SKM-1 (cell line): ENCODE data around the gene LRRC38.
"Not testable (repeated sequence)": the region's sequence is repeated elsewhere in the genome, so short reads cannot be mapped to it uniquely, and the experiment has no call there.

Experiments used
- DNase-seq: peaks from one replicate; lab custom pipeline; 2025; ENCODE audit not compliant: unreplicated experiment; lab: John Stamatoyannopoulos, UW

Gene LRRC38

DNA sequence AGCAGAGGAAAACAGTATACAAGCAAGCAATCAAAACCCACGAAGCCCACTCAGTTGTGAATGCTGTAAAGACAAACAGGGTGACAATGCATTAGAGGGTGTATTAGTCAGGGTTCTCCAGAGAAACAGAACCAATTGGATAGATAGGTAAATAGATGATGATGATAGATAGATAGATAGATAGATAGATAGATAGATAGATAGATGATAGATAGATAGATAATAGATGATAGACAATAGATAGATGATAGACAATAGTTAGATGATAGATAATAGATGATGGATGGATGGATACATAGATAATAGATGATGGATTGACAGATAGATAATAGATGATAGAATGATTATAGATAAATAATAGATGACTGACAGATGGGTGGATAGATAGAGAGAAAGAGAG, 48.3 kb downstream of the LRRC38 start:
- no peak for DNase-seq

- DNase-seq: no peak
Measured at GRCh38 chr1:13462682-13463081, 51.1 kb downstream of the LRRC38 start.

GRCh38 chr1:13461977-13462376, 51.8 kb downstream of the LRRC38 start:
- DNase-seq: no peak

- DNase-seq: no peak
Measured at GRCh38 chr1:13456904-13457532, 56.8 kb downstream of the LRRC38 start.

- DNase-seq: no peak
Measured at GRCh38 chr1:13451399-13451965, 62.3 kb downstream of the LRRC38 start.

- no peak for DNase-seq
Measured at GRCh38 chr1:13450204-13450603, 63.6 kb downstream of the LRRC38 start.

DNA sequence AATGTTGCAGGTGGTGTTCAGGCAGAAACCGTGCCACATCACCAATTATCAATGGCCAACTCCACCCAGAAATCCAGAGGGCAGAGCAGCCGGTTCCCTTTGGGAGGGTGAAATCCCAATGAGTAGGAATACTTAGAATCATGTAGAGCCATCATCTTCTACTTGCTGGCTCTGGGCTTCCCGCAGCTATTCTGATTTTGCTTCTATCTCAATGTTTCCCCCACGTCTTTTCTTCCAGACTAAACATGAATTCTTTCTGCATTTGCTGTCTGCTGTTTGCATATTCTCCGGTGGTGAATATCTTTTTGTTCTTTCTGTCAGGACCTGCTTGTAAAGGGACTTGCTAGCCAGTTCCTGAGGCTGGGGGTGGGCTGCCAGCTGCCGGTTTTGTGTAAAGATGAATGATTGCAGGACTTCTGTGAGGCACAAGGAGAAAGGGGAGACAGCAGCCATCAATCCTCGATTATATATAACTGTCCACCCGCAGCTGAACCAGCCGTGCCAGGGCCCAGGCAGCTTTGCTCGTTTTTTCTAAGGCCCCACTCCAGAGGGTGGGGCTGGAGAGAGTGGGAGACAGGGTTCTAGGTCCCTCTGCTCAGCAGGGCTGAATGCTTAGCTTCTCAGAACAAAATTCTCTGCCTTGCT, 70.3 kb downstream of the LRRC38 start:
- DNase-seq: no peak

DNA sequence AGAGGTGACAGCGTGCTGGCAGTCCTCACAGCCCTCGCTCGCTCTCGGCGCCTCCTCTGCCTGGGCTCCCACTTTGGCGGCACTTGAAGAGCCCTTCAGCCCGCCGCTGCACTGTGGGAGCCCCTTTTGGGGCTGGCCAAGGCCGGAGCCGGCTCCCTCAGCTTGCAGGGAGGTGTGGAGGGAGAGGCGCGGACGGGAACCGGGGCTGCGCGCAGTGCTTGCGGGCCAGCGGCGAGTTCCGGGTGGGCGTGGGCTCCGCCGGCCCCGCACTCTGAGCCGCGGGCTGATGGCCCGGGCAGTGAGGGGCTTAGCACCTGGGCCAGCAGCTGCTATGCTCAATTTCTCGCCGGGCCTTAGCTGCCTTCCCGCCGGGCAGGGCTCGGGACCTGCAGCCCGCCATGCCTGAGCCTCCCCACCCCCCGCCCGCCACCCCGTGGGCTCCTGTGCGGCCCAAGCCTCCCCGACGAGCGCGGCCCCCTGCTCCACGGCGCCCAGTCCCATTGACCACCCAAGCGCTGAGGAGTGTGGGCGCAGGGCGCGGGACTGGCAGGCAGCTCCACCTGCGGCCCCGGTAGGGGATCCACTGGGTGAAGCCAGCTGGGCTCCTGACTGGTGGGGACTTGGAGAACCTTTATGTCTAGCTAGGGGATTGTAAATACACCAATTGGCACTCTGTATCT, 74.6 kb downstream of the LRRC38 start:
- DNase-seq: not testable (repeated sequence)

DNA sequence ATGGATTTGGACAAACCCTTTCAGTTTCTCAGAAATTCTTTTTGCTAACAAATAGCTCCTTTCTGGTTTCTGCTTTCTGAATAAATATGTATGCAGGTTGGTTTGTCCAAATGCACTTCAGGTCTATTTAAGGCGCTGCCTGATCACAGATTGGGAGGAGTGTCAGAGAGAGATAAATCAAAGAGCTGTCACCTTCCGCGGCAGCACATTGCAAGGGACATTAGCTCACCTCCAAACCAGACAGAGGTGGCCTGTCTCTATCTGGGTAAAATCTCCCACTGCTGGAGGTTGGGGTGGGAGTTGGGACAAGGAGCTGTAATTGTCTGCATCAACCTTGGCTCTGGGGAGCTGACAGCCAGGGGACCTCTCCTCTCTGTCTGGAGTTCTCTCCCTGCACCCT, 78.3 kb downstream of the LRRC38 start:
- no peak for DNase-seq

DNA sequence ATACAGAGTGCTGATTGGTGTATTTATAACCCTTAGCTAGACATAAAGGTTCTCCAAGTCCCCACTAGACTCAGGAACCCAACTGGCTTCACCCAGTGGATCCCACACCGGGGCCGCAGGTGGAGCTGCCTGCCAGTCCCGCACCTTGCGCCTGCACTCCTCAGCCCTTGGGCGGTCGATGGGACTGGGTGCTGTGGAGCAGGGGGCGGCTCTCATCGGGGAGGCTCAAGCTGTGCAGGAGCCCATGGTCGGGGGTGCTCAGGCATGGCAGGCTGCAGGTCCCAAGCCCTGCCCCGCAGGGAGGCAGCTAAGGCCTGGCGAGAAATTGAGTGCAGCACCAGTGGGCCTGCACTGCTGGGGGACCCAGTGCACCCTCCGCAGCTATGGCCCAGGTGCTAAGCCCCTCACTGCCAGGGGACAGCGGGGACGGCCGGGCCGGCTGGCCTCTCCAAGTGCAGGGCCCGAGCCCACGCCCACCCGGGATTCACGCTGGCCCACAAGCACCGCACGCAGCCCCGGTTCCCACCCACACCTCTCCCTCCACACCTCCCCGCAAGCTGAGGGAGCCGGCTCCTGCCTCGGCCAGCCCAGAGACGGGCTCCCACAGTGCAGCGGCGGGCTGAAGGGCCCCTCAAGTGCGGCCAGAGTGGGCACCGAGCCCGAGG, 80.0 kb downstream of the LRRC38 start:
- not testable (repeated sequence) for DNase-seq

- DNase-seq: no peak
Measured at GRCh38 chr1:13432251-13432650, 81.6 kb downstream of the LRRC38 start.

GRCh38 chr1:13430495-13430894, 83.3 kb downstream of the LRRC38 start:
- DNase-seq: no peak
